Thyroid gland (tissue), 4 donors: ENCODE data around the gene TRIM4.

Experiments
- CTCF ChIP-seq, 6 experiments: fragments of 200-600 bp in 3 of 6; fragments of 450-650 bp in 3 of 6; sonication (generic) in 3 of 6; IDR thresholded peaks; one replicate each; pipeline ENCODE4 v1.5.1; 2016 to 2019; ENCODE audit warnings: antibody characterized with exemption in 6 of 6, mild to moderate bottlenecking in 2 of 6, inconsistent platforms in 1 of 6, moderate library complexity in 1 of 6
- POLR2A ChIP-seq, 2 donors: fragments of 450-650 bp; IDR thresholded peaks; one replicate each; pipeline ENCODE4 v1.6.1; 2017; ENCODE audit warnings: antibody characterized with exemption in 2 of 2, mild to moderate bottlenecking in 2 of 2, moderate library complexity in 1 of 2

GRCh38 chr7:99955247-99955646 is 35.9 kb upstream of the TRIM4 start:
- TF ChIP-seq CTCF (IDR thresholded peaks at IDR 0.05) (no peak), POLR2A (IDR thresholded peaks at IDR 0.05) (no peak)
